Effector CD8-positive, alpha-beta T cell (primary cell): Measurements from ENCODE around the gene MADCAM1.
A peak's percentile ranks its signal among the peaks of the same experiment; 100 is the strongest.

ENCODE experiments used
- DNase-seq: peaks from one replicate; lab custom pipeline; 2025; lab: John Stamatoyannopoulos, UW

Gene MADCAM1

DNA sequence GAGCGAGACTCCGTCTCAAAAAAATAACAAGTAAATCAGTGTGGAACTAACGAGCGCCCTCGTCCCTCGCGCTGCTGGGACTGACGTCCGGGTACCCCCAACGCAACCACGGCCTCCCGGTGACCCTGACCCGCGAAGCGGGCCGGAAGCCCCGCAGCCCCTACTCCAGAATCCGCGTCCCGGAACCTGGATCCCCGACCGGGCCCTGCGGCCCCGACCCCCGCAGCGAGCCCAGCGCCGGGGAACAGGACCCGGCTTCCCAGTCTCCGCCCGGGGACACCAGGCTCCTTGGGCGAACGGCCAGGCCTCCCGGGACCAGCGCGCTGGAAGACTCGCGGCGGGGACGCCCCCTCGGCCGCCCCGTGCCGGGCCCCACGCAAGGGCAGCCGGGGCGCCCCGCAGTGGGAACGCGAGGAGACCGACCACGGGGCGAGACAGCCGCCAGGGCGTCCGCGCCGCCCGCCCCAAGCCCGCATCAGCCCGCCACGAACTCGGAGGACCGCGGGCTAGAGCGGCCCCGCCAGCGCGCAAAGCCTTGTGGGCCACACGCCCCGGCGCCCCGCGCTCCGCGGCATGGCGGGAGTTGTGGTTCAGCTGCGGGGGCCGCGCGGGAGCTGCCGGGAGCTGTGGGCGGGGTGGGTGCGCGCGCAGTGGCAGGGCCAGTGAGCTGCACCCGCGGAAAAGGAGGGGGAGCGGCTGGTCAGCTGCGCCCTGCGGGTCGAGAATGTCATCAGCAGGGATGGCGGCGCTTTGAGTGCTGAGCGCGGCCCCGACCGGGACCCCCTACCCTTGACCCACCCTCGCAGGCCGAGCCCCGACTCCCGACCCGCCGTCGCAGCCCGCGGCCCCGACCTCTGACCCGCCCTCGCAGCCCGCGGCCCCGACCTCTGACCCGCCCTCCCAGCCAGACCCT is 7.5 kb upstream of the MADCAM1 start:
- peak; percentile 75 for DNase-seq

DNA sequence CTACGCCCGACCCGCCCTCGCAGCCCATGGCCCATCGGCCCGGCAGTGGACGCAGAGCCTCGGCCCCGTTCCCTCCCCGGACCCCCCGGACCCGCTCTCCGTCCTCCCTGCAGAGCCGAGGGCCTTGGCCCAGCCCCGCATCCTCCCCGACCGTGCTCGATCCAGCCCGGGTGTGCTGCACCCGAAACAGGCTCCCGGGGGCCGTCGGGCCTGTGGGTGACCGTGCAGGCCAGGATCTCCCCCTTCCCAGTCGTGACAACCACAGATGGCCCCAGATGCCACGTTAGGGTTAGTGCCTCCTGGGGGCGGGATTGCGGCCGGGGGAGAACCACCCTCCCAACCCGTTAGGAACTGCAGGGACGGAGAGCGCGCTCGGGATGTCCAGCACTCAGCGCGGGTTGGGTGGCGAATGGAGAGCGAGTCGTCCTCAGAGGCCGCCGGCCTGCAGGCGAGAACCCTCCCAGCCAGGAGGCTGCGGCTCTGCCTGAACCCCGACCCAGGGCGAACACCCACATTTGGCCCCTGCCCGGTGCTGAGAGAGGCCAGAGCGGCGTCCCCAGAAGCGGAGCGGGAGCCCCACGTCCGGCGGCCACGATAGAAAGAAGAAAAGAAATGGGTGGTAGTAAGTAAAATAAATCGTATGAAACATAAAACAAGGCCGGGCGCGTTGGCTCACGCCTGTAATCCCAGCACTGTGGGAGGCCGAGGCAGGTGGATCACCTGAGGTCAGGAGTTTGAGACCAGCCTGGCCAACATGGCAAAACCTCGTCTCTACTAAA is 6.7 kb upstream of the MADCAM1 start:
- DNase-seq = no peak

DNA sequence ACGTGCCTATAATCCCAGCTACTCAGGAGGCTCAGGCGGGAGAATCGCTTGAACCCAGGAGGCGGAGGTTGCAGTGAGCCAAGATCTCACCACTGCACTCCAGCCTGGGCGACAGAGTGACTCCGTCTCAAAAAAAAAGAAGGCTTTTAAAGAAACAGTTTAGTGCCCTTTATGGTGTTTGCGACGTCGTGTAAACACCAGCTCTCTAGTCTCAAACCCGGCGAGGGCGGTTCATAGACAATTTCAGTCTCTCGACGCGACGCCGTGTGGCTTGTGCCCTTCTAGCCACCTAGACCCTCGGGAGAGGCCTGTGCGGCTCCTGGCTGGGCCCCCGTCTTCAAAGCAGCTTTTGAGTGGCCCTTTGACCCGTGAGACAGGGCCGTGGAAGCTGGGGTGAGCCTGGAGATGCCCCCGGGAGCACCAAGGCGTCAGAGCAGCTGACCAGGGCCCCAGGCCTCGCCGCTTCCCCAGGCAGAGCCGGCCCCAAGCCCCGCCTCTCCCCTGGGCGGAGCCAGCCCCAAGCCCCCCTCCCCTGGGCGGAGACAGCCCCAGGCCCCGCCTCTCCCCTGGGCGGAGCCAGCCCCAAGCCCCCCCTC is 5.0 kb upstream of the MADCAM1 start:
- peak; percentile 46 for DNase-seq

DNA sequence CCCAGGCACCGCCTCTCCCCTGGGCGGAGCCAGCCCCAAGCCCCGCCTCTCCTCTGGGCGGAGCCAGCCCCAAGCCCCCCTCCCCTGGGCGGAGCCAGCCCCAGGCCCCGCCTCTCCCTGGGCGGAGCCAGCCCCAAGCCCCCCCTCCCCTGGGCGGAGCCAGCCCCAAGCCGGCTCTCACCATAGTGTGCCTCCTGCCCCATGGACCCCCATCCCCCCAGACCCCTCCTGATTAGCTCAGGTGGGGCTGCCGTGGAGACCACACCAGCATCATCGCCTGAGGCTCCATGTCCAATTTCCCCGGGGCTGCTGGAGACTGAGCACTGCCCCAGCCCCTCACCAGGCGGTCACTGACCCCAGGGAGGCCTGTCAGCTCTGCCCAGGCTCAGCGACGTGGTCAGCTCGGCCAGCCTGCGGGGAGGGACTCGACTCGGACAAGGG is 4.2 kb upstream of the MADCAM1 start:
- DNase-seq = peak; percentile 71

DNA sequence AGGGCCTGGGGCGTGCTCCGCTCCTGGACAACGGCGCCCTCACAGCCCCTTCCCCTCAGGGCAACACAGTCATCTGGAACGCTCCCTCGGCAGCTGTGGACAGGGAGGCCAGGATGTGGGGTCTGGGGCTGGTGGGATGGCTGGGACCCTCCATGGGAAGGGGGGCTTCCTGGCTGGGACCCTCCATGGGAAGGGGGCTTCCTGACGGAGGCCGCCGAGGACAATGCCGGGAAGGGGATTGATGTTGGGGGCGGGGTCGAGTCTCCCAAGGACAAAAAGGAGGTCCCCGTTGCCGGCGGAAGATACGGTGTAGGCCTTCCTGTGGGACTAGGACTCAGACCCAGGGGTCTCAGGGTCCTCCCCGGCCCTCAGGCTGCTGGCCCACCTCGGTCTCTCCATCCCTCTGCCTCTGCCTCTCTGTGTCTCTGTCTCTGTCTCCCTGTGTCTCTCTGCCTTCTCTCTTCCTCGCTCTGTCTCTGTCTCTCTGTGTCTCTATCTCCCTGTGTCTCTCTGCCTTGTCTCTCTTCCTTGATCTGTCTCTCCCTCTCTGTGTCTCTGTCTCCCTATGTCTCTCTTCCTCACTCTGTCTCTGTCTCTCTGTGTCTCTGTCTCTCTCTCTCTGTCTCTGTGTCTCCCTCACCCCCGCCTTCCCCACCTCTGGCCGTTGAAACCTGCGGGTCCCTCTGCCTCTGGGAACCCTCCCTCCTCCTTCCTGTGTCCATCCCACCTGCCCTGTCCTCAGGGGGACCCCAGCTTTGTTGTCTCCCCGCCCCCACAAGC is 2.7 kb upstream of the MADCAM1 start:
- DNase-seq = no peak

DNA sequence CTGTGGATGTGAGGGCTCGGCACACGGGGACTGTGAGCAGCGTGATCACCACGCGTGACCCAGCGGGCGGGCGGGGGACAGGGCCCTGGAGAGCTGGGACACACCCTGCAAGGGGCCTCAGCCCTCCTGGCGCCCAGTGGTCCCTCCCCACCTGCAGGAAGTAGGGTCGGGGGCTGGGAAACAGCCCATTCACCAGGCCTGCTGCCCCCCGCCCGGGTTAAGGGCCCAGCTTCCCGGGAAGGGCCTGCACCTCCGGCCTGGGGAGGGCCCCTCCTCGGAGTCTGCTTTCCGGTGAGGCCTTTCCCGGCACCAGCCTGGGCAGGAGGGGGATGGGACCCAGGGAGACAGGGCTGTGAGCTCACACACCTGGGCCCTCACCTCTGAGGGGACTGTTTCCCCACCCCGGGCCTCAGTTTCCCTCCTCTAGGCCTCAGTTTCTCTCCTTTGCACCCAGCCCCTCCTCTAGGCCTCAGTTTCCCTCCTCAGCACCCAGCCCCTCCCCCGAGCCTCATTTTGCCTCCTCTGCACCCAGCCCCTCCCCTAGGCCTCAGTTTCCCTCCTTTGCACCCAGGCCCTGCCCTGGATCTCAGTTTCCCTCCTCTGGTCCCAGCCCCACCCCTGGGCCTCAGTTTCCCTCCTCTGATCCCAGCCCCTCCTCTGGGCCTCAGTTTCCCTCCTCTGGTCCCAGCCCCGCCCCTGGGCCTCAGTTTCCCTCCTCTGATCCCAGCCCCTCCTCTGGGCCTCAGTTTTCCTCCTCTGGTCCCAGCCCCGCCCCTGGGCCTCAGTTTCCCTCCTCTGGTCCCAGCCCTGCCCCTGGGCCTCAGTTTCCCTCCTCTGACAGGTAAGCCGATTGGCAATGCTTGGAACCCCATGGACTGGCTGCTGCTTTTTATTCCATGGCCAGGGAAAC is 1.9 kb upstream of the MADCAM1 start:
- no peak for DNase-seq

DNA sequence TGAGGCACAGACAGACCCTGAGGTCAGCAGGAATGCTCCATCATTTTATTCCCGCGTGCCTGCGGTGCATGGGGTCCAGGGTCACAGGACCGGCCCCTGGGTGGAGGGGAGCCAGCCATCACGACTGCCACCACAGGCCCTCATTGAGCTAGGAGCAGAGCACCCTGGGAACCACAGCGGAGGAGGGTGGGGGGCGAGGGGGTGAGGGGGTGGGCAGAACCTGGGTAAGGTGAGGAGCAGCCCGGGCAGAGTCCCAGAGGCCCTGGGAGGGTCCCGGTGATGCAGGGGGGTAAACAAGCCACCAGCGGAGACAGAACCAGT is 1.2 kb upstream of the MADCAM1 start:
- DNase-seq = no peak

DNA sequence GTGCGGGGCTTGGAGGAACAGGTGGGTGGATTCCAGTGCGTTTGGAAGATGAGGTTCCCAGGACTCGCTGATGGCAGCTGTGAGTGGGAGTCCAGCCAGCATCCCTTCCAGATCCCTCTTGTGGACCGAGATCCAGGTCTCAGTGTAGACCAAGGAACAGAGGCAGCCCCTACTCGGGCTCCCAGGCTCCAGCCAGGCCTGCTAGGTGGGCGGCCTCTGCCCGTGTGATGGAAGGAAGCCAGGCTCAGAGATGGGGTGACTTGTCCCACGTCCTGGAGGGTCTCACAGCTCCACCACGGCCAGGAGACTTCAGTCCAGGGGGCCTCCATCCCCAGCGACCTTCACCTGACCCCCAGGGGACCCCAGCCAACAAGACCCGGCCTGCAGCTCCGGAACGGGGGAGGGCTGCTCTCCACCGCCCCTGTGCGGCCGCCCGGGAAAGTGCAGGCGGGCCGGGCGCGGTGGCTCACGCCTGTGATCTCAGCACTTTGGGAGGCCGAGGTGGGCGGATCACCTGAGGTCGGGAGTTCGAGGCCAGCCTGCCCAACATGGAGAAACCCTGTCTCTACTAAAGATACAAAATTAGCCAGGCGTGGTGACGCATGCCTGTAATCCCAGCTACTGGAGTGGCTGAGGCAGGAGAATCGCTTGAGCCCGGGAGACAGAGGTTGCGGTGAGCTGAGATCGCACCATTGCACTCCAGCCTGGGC is 729 bp upstream of the MADCAM1 start:
- DNase-seq = peak; percentile 28

DNA sequence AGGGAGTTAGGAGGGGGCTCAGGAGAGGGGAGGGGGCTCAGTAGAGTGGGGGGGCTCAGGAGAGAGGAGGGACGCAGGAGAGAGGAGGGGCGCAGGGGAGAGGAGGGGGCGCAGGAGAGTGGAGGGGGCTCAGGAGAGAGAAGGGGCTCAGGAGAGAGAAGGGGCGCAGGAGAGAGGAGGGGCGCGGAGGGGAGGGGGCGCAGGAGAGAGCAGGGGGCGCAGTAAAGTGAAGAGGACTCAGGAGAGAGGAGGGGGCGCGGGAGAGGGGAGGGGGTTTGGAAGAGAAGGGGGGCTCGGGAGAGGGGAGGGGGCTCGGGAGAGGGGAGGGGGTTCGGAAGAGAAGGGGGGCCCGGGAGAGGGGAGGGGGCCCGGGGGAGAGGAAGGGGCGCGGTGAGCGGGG is 700 bp downstream of the MADCAM1 start:
- DNase-seq = no peak

DNA sequence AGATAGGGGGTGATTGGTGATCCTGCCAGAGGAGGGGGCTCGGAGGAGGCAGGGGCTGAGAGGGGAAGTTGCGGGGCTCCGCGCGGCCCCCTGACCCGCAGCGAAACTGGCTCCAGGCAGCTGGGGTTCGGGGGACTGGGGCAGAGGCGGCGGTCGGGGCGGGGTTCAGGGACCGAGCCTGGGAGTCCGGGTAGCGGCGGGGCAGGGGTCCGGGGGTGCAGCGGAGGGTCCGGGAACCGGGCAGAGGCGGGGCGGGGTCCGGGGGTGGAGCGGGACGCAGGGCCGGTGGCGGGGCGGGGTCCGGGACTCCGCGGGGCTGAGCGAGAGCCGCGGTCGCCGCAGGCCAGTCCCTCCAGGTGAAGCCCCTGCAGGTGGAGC is 1.2 kb downstream of the MADCAM1 start:
- DNase-seq = no peak

DNA sequence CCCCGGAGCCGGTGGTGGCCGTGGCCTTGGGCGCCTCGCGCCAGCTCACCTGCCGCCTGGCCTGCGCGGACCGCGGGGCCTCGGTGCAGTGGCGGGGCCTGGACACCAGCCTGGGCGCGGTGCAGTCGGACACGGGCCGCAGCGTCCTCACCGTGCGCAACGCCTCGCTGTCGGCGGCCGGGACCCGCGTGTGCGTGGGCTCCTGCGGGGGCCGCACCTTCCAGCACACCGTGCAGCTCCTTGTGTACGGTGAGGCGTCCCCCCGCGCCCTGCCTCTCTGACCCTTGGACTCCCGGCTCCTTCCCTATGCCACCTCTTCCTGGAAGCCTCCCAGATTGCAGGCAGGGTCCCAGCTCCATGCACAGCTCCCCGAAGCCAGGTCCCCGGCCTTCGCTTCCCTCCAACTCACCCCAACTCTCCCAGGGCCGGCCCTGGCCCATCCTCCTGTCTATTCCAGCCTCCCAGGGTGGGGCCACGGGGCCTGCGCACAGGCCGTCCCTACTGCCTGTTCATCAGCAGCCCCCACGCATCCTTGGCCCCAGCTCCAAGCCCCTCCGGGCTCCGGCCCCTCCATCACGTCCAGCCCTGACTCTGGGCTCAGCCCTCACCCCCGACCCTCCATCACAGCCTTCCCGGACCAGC is 1.7 kb downstream of the MADCAM1 start:
- DNase-seq = no peak

DNA sequence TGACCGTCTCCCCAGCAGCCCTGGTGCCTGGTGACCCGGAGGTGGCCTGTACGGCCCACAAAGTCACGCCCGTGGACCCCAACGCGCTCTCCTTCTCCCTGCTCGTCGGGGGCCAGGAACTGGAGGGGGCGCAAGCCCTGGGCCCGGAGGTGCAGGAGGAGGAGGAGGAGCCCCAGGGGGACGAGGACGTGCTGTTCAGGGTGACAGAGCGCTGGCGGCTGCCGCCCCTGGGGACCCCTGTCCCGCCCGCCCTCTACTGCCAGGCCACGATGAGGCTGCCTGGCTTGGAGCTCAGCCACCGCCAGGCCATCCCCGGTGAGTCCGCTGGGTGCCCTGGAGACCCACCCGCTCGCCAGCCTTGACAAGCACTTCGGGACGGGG is 2.2 kb downstream of the MADCAM1 start:
- DNase-seq = no peak

DNA sequence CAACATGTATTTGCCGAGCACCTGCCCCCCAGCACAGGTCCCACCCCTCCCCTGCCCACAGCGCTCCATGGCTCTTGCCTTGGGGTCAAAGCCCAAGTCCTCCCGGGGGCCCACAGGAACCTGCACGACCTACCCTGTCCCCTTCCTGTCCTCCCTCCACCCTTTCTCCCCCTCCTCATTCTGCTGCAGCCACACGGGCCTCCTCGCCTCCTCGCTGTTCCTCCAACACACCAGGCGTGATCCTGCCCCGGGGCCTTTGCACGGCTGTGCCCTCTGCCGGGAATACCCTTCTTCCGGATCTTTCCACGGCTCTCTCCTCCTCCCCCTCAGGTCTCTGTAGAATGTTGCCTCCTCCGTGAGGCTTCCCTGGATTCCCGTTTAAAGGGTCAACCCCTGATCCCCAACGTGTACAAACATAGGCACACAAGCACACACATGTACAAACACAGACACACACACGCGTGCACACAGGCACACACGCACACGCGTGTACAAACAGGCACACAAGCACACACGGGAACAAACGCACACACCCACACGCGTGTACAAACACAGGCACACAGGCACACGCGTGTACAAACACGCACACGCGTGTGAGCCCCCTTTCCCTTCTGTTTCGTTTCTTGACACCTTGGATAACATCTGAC is 2.8 kb downstream of the MADCAM1 start:
- DNase-seq = no peak

DNA sequence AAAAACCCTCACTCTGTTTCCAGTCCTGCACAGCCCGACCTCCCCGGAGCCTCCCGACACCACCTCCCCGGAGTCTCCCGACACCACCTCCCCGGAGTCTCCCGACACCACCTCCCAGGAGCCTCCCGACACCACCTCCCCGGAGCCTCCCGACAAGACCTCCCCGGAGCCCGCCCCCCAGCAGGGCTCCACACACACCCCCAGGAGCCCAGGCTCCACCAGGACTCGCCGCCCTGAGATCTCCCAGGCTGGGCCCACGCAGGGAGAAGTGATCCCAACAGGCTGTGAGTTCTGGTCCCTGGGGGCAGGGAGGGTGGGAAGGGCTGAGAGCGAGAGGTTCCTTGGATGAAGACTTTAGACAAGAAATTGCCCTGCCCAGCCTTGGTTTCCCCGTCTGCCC is 5.4 kb downstream of the MADCAM1 start:
- no peak for DNase-seq

DNA sequence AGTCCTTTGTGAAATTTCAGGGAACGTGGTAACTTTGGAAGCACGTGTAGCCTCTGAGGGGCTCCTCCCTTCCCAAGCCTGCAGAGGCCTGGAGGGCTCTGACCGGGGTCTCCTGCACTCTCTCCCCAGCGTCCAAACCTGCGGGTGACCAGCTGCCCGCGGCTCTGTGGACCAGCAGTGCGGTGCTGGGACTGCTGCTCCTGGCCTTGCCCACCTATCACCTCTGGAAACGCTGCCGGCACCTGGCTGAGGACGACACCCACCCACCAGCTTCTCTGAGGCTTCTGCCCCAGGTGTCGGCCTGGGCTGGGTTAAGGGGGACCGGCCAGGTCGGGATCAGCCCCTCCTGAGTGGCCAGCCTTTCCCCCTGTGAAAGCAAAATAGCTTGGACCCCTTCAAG is 8.3 kb downstream of the MADCAM1 start:
- DNase-seq = no peak

DNA sequence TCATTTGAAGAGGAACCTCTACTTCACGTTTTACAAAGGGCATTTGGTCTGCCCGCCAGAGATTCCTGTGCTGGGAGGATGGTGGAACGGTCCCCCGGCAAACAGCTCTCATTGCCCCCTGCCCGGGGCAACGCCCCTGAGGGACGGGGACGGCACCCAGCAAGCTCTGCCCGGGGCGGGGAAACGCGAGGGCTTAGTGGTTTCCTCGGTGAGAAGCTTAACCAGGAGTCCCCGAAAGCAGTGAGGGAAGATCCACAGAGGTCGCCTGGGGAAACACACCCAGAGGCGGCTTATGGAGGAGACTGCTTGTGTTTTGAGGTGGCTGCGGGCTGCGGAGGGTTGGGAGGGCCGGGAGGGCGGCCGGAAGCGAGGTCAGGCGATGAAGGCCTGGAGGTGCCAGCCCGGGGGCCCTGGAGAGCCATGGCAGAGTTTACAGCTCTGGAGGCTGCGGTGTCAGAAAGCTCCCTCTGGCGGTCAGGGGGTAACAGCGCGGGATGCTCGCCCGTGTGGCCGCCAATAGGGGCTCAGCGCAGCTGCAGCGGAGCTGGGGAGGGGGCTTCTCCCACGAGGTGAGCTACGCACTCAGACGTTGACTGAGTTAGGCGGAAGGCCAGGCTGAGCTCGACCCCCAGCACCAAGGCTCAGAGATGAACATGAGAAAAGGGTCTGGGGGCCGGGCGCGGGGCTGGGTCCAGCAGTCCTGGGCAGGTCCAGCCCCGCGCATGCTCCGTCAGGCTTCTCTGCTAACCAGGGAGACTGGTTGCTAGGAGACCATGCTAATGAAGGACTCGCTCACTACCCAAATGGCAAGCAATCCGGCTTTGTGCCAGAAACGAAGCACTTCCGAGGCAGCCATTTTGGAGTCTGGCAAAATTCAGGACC is 10.4 kb downstream of the MADCAM1 start:
- DNase-seq = peak; percentile 90

DNA sequence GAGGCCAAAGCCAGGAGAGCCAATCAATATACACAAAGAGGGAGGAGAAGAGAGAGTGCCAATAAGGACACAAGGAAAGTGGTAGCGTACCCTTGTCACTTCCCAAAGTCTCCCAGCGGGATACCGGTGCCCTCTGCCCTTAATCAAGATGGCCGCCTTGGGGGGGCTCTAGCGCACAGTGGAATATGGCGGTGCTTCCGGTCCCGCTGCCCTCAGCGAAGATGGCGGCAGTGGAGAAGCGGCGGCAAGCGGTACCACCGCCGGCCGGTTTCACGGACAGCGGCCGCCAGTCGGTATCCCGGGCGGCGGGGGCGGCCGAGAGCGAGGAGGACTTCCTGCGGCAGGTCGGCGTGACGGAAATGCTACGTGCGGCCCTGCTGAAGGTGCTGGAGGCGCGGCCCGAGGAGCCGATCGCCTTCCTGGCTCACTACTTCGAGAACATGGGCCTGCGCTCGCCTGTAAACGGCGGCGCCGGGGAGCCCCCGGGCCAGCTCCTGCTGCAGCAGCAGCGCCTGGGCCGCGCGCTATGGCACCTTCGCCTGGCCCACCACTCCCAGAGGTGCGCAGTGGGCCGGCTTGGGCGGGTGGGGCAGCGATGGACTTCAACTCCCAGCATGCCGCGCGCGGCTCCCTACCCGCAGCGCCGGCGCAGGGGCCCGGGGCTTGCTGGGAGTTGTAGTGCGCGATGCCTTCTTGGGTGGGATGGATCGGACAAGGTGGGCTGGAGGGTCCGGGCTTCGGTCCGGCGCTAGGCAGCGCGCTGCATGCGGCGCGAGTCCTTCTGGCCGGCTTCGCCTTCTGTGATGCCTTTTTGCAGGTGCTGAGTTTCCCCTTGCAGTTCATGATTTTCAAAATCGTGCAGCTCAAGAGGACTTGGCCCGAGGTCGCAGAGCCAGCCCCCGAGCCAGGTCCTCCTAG is 11.3 kb downstream of the MADCAM1 start, which contains the start of gene TPGS1:
TPGS1 (plus strand) TSS at position 212 of the 918 bp plus-strand sequence; CDS start at position 222, 10 bp downstream.
- DNase-seq = peak; percentile 90
